Neutrophil (primary cell): ENCODE measurements around the gene UNC13C.

Experiments
- H3K27ac ChIP-seq: fragments of 200-600 bp; sonication (generic); 2 replicates; pipeline ENCODE4 v1.5.1; 2016; ENCODE audit warnings: mild to moderate bottlenecking, moderate library complexity
- H3K27me3 ChIP-seq: fragments of 200-600 bp; sonication (generic); 2 replicates; pipeline ENCODE4 v1.6.0; 2016; ENCODE audit warnings: mild to moderate bottlenecking
- H3K36me3 ChIP-seq: fragments of 200-600 bp; sonication (generic); 2 replicates; pipeline ENCODE4 v1.5.1; 2017
- H3K4me1 ChIP-seq, 2 experiments: fragments of 200-600 bp in 1 of 2; sonication (generic) in 1 of 2; 1 replicate in 1 of 2; 2 replicates in 1 of 2; pipeline versions ENCODE4 v1.5.1 to v1.6.1; 2013 to 2016; ENCODE audit warnings: low read depth in 1 of 2, low read length in 1 of 2, mild to moderate bottlenecking in 1 of 2, moderate library complexity in 1 of 2; ENCODE audit not compliant: control insufficient read depth in 1 of 2, insufficient read depth in 1 of 2
- H3K4me3 ChIP-seq, 2 experiments: fragments of 200-600 bp in 1 of 2; sonication (generic) in 1 of 2; 1 replicate in 1 of 2; 2 replicates in 1 of 2; pipeline ENCODE4 v1.5.1; 2013 to 2016; ENCODE audit warnings: low read depth in 1 of 2, low read length in 1 of 2, mild to moderate bottlenecking in 1 of 2, moderate library complexity in 1 of 2
- H3K9me3 ChIP-seq: fragments of 200-600 bp; sonication (generic); 2 replicates; pipeline ENCODE4 v1.5.1; 2016
- TF ChIP-seq, protein P1 (sequence below): fragments of 200-600 bp; sonication (generic); IDR thresholded peaks from 2 replicates; pipeline ENCODE4 v1.5.1; 2016; ENCODE audit warnings: antibody characterized with exemption

The UNC13C gene

DNA sequence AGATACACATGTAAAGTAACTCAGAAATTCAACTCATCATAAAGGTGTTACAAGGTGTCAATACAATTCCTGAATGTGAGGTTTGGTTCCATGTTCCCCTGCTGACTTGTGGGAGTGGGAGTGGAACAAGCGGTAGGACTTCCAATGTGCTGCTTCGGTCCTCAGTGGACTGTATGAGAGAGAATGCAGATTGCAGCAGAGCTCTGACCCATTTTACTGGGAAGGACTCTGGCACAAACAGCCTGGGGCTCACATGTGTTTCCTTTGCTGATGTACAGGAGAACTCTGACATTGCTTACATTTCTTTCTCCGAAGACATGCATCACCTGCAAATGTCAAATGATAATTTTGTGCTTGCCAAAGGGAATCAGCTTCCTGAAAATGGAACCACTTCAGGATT, 111.5 kb downstream of the UNC13C start:
- H3K9me3 ChIP-seq = no peaks in the 10 kb centered on the region

DNA sequence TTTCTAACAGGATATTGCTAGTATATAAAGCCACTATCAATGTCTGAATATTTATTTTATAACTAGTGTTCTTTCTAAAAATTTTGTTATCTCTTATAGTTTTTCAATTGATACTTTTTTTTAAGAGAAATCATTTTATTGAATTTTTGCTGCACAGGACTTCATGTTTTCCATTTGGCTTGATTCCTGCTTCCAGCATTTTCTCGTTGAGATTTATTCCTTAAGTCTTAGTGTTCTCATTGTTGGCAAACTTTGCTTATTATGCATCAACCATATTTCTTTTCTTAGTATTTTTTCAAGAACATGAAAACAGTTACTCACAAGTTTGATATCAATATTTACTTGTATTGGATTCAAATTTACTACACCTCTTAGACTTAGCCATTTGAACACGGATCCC, 113.4 kb downstream of the UNC13C start:
- Histone ChIP-seq H3K9me3 (no peaks in the 10 kb centered on the region), H3K4me3 (no peak overlapping the region), H3K4me1 (no peaks in the 10 kb centered on the region), H3K27me3 (no peaks in the 10 kb centered on the region), H3K36me3 (no peaks in the 10 kb centered on the region), H3K27ac (no peak overlapping the region)
- TF ChIP-seq, protein P1, sequence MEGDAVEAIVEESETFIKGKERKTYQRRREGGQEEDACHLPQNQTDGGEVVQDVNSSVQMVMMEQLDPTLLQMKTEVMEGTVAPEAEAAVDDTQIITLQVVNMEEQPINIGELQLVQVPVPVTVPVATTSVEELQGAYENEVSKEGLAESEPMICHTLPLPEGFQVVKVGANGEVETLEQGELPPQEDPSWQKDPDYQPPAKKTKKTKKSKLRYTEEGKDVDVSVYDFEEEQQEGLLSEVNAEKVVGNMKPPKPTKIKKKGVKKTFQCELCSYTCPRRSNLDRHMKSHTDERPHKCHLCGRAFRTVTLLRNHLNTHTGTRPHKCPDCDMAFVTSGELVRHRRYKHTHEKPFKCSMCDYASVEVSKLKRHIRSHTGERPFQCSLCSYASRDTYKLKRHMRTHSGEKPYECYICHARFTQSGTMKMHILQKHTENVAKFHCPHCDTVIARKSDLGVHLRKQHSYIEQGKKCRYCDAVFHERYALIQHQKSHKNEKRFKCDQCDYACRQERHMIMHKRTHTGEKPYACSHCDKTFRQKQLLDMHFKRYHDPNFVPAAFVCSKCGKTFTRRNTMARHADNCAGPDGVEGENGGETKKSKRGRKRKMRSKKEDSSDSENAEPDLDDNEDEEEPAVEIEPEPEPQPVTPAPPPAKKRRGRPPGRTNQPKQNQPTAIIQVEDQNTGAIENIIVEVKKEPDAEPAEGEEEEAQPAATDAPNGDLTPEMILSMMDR = no peak

More for the DNA sequence above, 111.5 kb downstream of the UNC13C start:
- H3K4me1 ChIP-seq = no peaks in the 10 kb centered on the region
- no peaks in the 10 kb centered on the region for H3K36me3 ChIP-seq
- H3K4me3 ChIP-seq = no peak overlapping the region
- no peaks in the 10 kb centered on the region for H3K27me3 ChIP-seq
- TF ChIP-seq, protein P1 = no peak
- H3K27ac ChIP-seq = no peak overlapping the region

DNA sequence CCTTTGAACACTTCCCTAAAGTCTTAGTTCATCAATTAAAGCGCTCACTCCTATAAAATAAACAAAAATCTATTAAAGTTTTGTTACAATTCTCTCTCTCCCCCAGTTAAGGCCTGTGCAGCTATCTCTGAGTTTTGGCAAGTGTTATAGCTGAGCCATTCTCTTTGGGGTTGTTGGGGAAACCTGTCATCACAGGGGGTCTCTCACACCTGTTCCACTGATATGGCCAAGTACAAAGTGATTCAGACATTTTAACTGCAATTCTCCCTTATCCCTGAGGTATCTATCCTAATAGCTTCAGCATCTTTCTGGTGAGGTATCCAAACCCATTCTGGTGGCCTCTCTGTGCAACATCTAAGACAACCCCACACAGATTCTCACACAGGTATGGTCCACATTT, 116.4 kb downstream of the UNC13C start:
- Histone ChIP-seq H3K27me3 (no peaks in the 10 kb centered on the region), H3K4me1 (no peaks in the 10 kb centered on the region), H3K9me3 (no peaks in the 10 kb centered on the region), H3K27ac (no peak overlapping the region), H3K36me3 (no peaks in the 10 kb centered on the region), H3K4me3 (no peak overlapping the region)
- TF ChIP-seq, protein P1 = no peak

DNA sequence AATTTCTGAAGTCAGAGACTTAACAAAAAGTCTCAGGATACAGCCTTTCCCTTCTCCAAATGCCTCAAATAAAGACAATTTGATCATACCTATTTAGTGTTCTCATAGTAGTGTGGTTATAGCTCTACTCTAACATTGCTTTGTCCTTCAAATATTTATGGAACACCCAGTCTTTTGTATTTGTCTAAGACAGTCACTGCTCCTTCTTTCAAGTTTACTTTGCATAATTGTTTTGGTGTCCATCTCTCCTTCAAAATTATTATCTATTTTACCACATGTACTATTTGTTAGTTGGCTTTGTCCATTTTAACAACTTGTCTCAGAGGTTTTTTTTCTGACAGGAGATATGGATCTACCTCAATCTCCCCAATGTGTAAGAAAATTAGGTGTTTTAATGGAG, 118.8 kb downstream of the UNC13C start:
- TF ChIP-seq, protein P1 = no peak
- H3K27me3 ChIP-seq = no peaks in the 10 kb centered on the region
- no peaks in the 10 kb centered on the region for H3K4me1 ChIP-seq
- no peak overlapping the region for H3K4me3 ChIP-seq
- no peaks in the 10 kb centered on the region for H3K9me3 ChIP-seq
- H3K36me3 ChIP-seq = no peaks in the 10 kb centered on the region
- H3K27ac ChIP-seq = no peak overlapping the region

DNA sequence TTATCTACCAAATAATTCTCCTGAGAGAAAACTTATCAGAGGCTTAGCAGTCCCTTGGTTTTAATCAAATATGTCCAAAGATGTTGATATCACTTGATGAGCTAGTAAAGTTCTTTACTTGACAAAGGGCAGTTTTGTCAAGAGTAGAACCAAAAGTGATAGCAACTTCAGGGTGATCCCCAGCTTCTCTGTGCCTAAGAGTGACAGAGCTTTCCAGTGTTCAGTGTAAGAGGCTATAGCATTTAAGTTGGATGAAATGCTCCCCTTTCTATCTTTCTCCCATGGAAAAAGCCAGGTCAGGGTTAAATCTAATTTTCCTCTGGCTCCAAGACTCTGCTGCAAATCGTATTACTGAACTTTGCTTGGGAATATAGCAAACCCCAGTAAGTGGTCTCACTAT, 120.8 kb downstream of the UNC13C start:
- TF ChIP-seq, protein P1 = no peak
- H3K27me3 ChIP-seq = no peaks in the 10 kb centered on the region
- no peaks in the 10 kb centered on the region for H3K4me1 ChIP-seq
- H3K27ac ChIP-seq = no peak overlapping the region
- H3K9me3 ChIP-seq = no peaks in the 10 kb centered on the region
- H3K36me3 ChIP-seq = no peaks in the 10 kb centered on the region
- no peak overlapping the region for H3K4me3 ChIP-seq
